GM18951 (cell line): ENCODE data around the gene DYRK1B.

Experiments
- POLR2A ChIP-seq: IDR thresholded peaks from 4 replicates; pipeline ENCODE4 v1.6.1; 2011; ENCODE audit warnings: mild to moderate bottlenecking; ENCODE audit not compliant: insufficient read length, insufficient read depth; ENCODE audit errors: extremely low read depth
- in situ Hi-C: fragments of 300-500 bp; cut with MboI; formaldehyde crosslinking; loops from one replicate; pipeline ENCODE4 v1.12.0; 2022; ENCODE audit warnings: low sequenced_read_pairs, mixed read lengths, inconsistent platforms; ENCODE audit not compliant: unreplicated experiment

The DYRK1B gene

DNA sequence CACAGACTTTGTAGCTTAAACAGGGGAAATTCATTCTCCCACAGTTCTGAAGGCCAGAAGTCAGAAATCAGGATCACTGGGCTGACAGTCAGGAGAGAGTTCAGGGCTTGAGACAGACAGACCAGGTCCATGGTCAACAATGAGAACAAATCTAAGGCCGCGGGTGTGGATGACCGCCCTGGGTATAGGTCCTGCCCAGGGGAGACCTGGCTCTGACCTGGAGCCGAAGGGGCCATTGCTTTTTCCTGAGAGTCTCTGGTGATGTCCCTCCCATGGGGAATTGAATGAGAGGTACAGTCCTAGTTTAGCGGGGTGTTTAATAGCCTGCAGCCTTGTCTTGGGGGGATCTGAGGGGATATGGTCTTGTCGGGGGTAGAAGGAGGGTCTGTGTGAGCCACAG, 37.4 kb upstream of the DYRK1B start:
- no peak for TF ChIP-seq POLR2A
- in situ Hi-C loops: no loop called here

DNA sequence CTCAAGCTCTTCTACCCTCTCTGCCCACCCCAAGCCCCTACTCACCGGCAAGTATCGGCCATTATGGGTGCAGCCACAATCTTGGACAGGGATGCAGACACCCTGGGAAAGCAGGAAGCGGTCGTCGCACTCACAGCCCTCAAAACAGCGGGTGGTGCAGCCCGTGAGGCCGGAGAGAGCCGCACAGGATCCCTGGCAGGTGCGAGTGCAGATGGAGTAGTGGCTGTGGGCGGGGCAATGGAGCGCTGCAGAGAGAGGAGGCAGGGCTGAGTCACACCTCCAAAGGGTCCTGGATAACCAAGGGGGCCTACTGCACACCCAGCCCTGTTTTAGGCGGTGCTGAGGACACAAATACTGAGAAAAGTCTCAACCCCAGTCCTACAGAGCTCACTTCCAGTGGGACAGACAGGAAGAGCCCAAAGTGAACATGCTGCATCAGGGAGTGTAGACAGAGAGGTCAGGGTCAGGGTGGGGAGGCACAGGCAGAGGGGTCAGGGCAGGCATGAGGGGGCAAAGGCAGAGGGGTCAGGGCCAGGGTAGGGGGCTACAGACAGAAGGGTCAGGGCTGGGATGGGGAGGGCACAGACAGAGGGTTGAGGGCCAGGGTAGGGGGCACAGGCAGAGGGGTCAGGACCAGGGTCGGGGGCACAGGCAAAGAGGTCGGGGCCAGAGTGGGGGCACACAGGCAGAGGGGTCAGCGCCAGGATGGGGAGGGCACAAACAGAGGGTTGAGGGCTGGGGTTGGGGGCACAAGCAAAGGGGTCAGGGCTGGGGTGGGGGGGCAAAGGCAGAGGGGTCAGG, 36.4 kb upstream of the DYRK1B start:
- no peak for TF ChIP-seq POLR2A
- in situ Hi-C loops: no loop called here

DNA sequence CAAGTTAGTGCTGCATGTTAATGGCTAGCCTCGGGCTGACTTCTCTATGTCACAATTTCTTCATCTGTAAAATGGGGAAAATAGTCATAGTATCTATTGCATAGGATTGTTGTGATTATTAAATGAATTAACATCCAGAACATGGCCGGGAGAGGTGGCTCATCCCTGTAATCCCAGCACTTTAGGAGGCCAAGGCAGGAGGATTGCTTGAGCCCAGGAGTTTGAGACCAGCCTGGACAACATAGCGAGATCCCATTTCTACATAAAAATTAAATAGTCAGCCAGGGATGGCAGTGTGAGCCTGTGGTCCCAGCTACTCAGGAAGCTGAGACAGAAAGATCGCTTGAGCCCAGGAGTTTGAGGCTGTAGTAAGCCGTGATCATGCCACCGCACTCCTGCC, 34.0 kb upstream of the DYRK1B start:
- TF ChIP-seq POLR2A: no peak
- in situ Hi-C loops: no loop called here

DNA sequence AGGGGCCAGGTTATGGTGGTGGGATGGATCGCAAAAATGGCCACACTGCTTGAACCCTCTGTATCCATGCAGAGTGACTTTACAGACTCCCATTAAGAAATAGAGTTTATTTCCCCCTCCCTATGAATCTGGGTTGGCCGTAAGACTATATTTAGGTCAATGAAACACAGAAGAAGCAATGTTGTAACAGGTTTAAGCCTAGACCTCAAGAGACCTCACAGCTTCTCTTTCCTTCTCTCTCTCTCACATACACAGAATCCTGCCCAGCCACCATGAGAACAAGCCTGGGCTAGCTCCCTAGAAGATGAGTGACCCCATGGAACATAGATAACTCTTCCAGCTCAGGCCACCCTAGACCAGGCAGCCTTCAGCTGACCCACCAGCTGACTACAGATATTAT, 33.2 kb upstream of the DYRK1B start:
- in situ Hi-C loops: no loop called here
- TF ChIP-seq POLR2A: no peak

DNA sequence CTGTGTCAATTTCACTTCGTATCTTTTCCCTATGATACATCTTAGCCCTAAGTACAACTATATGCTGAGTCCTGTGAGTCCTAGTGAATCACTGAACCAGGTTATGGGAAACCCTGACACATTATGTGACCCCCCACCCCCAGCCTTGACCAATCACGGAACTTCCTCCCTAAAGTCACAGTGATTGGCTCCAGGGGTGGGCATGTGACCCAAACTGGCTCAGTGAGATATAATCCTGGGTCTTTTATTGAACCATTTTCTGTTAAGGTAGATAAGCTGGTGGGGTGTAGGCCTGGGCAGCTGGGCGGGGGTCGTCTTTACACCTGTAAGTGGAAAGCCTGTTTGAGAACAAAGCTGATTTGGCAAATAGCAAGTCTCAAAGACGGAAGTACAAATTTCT, 32.0 kb upstream of the DYRK1B start:
- in situ Hi-C loops: no loop called here
- TF ChIP-seq POLR2A: no peak

DNA sequence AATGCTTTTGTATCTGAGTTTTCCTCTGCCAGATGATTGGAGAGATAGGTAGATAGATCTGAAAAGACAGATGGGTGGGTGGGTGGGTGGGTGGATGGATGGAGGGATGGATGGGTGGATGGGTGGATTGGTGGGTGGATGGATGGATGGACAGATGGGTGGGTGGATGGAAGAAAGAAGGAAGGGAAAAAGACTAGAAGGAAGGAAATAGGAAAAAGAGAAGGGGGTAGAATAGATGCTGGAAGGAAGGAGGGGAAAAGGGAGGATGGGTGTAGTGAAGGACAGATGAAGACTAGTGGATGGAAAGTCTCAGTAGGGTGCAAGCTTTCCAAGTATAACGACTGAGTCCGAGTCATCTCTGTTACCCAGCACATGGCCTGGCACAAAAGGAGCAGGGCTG, 31.2 kb upstream of the DYRK1B start:
- in situ Hi-C loops: no loop called here
- TF ChIP-seq POLR2A: no peak

DNA sequence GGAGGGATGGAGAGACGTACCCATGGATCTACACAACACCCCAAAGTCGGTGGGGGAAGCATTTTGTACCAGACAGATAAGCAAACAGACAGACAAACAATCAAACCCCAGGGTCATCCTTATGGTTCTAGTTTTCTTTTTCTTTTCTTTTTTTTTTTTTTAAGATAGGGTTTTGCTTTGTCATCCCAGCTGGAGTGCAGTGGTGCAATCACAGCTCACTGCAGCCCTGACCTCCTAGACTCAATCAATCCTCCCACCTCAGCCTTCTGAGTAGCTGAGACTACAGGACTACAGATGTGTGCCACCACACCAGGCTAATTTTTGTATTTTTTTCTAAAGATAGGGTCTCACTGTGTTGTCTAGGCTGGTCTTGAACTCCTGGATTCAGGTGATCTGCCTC, 30.2 kb upstream of the DYRK1B start:
- no peak for TF ChIP-seq POLR2A
- in situ Hi-C loops: no loop called here

DNA sequence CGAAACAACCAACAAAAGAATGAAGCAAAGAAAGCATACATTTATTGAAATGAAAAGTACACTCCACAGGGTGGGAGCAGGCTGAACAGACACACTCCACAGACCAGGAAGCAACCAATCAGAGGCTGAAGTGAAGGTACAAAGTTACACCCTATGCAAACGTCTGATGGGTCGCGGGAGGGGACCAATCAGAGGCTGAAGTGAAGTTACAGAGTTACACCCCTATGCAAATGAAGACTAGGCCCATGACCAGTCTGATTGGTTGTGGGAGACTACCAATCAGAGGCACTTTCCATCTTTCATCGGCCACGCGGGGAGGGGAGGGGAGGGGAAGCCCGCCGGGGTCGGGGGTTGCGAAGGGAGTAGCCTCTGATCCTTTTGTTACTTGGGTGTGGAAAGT, 24.6 kb upstream of the DYRK1B start:
- in situ Hi-C loops: no loop called here
- no peak for TF ChIP-seq POLR2A

DNA sequence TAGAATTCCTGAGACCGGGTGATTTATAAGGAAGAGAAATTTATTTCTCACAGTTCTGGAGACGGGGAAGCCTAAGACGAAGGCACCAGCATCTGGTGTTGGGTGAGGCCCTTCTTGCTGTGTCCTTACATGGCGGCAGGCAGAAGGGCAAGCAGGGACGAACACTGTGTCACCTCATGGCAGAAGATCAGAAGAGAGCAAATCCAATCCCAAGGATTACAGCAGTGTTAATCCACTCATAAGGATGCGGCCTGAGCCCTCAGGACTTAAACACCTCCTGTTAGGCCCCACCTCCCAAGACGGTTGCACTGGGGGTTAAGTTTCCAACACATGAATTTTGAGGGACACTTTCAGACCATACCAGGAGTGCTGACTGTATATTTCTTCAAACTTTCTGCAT, 18.9 kb upstream of the DYRK1B start:
- in situ Hi-C loops: no loop called here
- no peak for TF ChIP-seq POLR2A

DNA sequence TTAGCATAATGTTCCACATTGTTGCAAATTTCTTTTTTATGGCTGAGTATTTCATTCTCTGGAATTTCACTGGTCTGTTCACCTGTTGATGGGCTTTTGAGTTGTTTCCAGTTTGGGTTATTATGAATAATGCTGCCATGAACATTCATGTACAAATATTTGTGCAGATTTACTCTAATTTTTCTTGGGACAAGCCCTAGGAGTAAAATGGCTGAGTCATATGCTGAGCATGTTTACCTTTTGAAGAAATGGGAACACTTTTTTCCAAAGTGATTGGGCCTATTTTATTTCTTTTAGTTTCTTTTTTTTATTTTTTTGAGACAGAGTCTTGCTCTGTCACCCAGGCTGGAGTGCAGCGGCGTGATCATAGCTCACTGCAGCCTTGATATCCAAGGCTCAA, 16.9 kb upstream of the DYRK1B start:
- no peak for TF ChIP-seq POLR2A
- in situ Hi-C loops: no loop called here

DNA sequence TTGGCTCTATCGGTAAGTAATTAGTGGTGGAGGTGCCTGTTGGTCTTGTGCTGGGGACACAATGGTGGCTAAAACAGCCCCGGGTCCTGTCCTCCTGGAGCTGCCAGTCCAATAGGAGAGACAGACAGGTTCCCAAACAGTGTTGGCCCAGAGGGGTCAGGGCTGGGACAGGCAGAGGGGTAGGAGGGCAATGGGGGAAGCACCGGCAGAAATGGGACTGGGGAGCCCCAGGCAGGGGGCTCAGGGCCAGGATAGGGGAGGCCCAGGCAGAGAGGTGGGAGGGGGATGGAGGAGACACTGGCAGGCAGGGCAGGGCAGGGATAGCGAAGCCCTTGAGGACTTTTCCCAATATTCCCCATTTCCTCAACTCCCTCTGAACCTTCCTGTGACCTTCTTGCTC, 14.4 kb upstream of the DYRK1B start:
- in situ Hi-C loops: loop anchor here (10.0 kb wide), 1 partner anchor 174 kb away; no protein-coding TSS in a partner anchor
- no peak for TF ChIP-seq POLR2A

DNA sequence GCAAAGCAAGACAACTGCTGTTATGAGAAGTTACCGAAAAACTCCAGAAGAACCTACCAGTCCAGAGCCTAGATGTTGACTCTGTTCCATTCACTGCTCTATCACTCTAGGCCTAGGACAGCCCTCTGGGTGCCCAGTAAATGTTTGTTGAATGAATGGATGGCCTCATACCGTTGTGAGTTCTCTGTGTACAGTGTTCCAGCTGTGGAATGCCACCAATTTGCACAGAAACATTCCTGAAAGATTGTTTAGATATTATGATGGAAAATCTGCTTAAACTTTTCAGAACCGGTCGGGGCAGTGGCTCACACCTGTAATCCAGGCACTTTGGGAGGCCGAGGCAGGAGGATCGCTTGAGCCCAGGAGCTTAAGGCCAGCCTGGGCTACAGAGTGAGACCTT, 13.6 kb upstream of the DYRK1B start:
- in situ Hi-C loops: loop anchor here (10.0 kb wide), 1 partner anchor 173 kb away; no protein-coding TSS in a partner anchor
- TF ChIP-seq POLR2A: no peak

DNA sequence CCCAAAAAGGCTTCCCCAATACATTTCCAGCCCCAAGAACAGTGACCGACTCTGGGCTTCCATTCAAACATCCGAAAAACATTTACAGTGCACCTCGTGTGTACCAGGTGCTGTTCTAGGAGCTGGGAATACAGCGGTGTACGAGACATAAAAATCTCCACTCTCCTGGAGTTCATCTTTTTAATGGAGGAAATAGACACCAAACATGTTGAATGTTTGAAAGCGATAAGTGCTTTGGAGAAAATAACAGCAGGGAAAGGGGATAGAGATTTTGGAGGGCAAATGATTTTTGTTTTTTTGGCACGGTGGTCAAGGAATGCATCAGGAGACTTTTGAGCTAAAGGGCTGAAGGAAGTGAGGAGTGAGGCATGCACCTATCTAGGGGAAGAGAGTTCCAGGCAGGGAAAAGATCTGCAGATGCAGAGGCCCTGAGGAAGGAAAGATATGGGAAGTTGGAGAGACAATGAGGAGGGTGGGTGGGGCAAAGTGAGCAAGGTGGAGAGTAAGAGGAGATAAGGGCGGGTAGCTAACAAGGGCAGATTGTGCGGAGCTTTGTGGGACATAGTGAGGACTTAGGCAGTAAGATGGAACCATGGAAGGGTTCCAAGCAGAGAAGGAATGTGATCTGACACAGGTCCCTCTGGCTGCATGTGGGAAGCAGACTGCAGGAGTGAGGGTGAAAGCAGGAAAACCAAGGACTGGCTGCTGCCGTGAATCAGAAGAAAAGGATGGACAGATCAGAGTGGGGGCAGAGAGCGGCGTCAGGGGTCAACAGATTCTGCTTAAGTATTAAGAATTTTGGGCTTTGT, 12.9 kb upstream of the DYRK1B start:
- in situ Hi-C loops: loop anchor here (10.0 kb wide), 1 partner anchor 172 kb away; no protein-coding TSS in a partner anchor
- TF ChIP-seq POLR2A: no peak
